HepG2 (cell line): Measurements from ENCODE around the gene C1R. TPM values are rescaled to one million over a fixed set of nuclear protein-coding genes. Genes with fewer than 3 reads are reported as not detected.
A peak's percentile ranks its signal among the peaks of the same experiment; 100 is the strongest.

ENCODE experiments used
- AKAP8 ChIP-seq: sonication (generic); formaldehyde crosslinking; IDR thresholded peaks from 2 replicates; pipeline ENCODE4 v1.5.1; 2020; ENCODE audit warnings: mild to moderate bottlenecking, missing genetic modification reagents
- BRD4 ChIP-seq: sonication (generic); formaldehyde crosslinking; IDR thresholded peaks from 2 replicates; pipeline ENCODE4 v1.4.0; 2020; ENCODE audit warnings: missing genetic modification reagents
- FOSL1 ChIP-seq: sonication (generic); formaldehyde crosslinking; IDR thresholded peaks from 2 replicates; pipeline ENCODE4 v1.9.0; 2021; ENCODE audit warnings: missing genetic modification reagents, borderline replicate concordance
- HCFC1 ChIP-seq: fragments of 150-350 bp; IDR thresholded peaks from 2 replicates; pipeline ENCODE4 v1.6.1; 2014; ENCODE audit warnings: low read depth, low read length
- HES4 ChIP-seq: sonication (generic); formaldehyde crosslinking; IDR thresholded peaks from 2 replicates; pipeline ENCODE4 v1.9.0; 2021; ENCODE audit warnings: mild to moderate bottlenecking, missing genetic modification reagents, borderline replicate concordance
- MEF2D ChIP-seq: sonication (generic); formaldehyde crosslinking; IDR thresholded peaks from 2 replicates; pipeline ENCODE4 v1.5.1; 2020; ENCODE audit warnings: mild to moderate bottlenecking, missing genetic modification reagents
- MLLT10 ChIP-seq: sonication (generic); formaldehyde crosslinking; IDR thresholded peaks from 2 replicates; pipeline ENCODE4 v1.4.0; 2020; ENCODE audit warnings: missing genetic modification reagents
- NFE2L1 ChIP-seq: sonication (generic); formaldehyde crosslinking; IDR thresholded peaks from 2 replicates; pipeline ENCODE4 v1.4.0; 2020; ENCODE audit warnings: missing genetic modification reagents, mild to moderate bottlenecking, borderline replicate concordance
- REPIN1 ChIP-seq: sonication (generic); formaldehyde crosslinking; IDR thresholded peaks from 2 replicates; pipeline ENCODE4 v1.8.0; 2022; ENCODE audit warnings: missing genetic modification reagents, low read depth, mild to moderate bottlenecking, borderline replicate concordance
- RFXAP ChIP-seq: sonication (generic); formaldehyde crosslinking; IDR thresholded peaks from 2 replicates; pipeline ENCODE4 v1.4.0; 2020; ENCODE audit warnings: missing genetic modification reagents, borderline replicate concordance
- ZBTB8A ChIP-seq: sonication (generic); formaldehyde crosslinking; IDR thresholded peaks from 2 replicates; pipeline ENCODE4 v1.4.0; 2020; ENCODE audit warnings: mild to moderate bottlenecking, low read depth, missing genetic modification reagents, borderline replicate concordance
- ZFP36L1 ChIP-seq: sonication (generic); formaldehyde crosslinking; IDR thresholded peaks from 2 replicates; pipeline ENCODE4 v1.8.0; 2022; ENCODE audit warnings: mild to moderate bottlenecking, missing genetic modification reagents, moderate library complexity
- ZKSCAN1 ChIP-seq: fragments of 150-350 bp; IDR thresholded peaks from 2 replicates; pipeline ENCODE4 v1.6.1; 2014; ENCODE audit warnings: low read length
- ZNF207 ChIP-seq: fragments of 450-650 bp; IDR thresholded peaks from 2 replicates; pipeline ENCODE4 v1.6.1; 2016; ENCODE audit warnings: antibody characterized with exemption, borderline replicate concordance
- ZNF383 ChIP-seq: sonication (generic); formaldehyde crosslinking; IDR thresholded peaks from 2 replicates; pipeline ENCODE4 v1.4.0; 2020; ENCODE audit warnings: missing genetic modification reagents, mild to moderate bottlenecking, borderline replicate concordance
- ZNF468 ChIP-seq: sonication (generic); formaldehyde crosslinking; IDR thresholded peaks from 2 replicates; pipeline ENCODE4 v1.8.0; 2022; ENCODE audit warnings: mild to moderate bottlenecking, moderate library complexity, missing genetic modification reagents
- ZNF598 ChIP-seq: sonication (generic); formaldehyde crosslinking; IDR thresholded peaks from 2 replicates; pipeline ENCODE4 v1.5.1; 2020; ENCODE audit warnings: mild to moderate bottlenecking, missing genetic modification reagents, borderline replicate concordance
- ZNF841 ChIP-seq: sonication (generic); formaldehyde crosslinking; IDR thresholded peaks from 2 replicates; pipeline ENCODE4 v1.8.1; 2023; ENCODE audit warnings: missing genetic modification reagents, borderline replicate concordance
- polyA plus RNA-seq, 8 experiments: library from polyadenylated mRNA; depleted of rRNA in 3 of 8; stranded (reverse) in 7 of 8; unstranded in 1 of 8; fragments of >200 nt; fragmentation: Illumina TruSeq in 4 of 8; extraction: Trizol in 4 of 8; gene quantifications; 2 replicates each; pipeline versions ENCODE4 v1.2.1 to v1.2.3, GENCODE V29; 2011 to 2016; ENCODE audit warnings: low read depth in 4 of 8, missing spikeins in 1 of 8, mixed read lengths in 1 of 8; ENCODE audit not compliant: insufficient read depth in 1 of 8
- total RNA-seq, 5 experiments: library from RNA; depleted of rRNA; stranded (reverse); fragments of >200 nt; fragmentation: Illumina TruSeq; extraction: Trizol; gene quantifications; 2 replicates each; pipeline ENCODE4 v1.2.3, GENCODE V29; 2016; ENCODE audit warnings: low read depth in 1 of 5
- TF ChIP-seq, protein P1 (sequence below): sonication (generic); formaldehyde crosslinking; IDR thresholded peaks from 2 replicates; pipeline ENCODE4 v1.4.0; 2020; ENCODE audit warnings: missing genetic modification reagents, mild to moderate bottlenecking, borderline replicate concordance
- TF ChIP-seq, protein P2 (sequence below): sonication (generic); formaldehyde crosslinking; IDR thresholded peaks from 2 replicates; pipeline ENCODE4 v1.8.0; 2022; ENCODE audit warnings: mild to moderate bottlenecking, missing genetic modification reagents, moderate library complexity
- TF ChIP-seq, protein P3 (sequence below): sonication (generic); formaldehyde crosslinking; IDR thresholded peaks from 2 replicates; pipeline ENCODE4 v1.4.0; 2020; ENCODE audit warnings: mild to moderate bottlenecking, missing genetic modification reagents
- TF ChIP-seq, protein P4 (sequence below): fragments of 450-650 bp; IDR thresholded peaks from 2 replicates; pipeline ENCODE4 v1.6.1; 2017; ENCODE audit warnings: mild to moderate bottlenecking

The C1R gene
- total and polyA plus RNA-seq, 2 of the 13 experiments (the other 11 are each of a cell fraction or from before 2014, with no cell fraction given), result 3.5 to 6.5 TPM

DNA sequence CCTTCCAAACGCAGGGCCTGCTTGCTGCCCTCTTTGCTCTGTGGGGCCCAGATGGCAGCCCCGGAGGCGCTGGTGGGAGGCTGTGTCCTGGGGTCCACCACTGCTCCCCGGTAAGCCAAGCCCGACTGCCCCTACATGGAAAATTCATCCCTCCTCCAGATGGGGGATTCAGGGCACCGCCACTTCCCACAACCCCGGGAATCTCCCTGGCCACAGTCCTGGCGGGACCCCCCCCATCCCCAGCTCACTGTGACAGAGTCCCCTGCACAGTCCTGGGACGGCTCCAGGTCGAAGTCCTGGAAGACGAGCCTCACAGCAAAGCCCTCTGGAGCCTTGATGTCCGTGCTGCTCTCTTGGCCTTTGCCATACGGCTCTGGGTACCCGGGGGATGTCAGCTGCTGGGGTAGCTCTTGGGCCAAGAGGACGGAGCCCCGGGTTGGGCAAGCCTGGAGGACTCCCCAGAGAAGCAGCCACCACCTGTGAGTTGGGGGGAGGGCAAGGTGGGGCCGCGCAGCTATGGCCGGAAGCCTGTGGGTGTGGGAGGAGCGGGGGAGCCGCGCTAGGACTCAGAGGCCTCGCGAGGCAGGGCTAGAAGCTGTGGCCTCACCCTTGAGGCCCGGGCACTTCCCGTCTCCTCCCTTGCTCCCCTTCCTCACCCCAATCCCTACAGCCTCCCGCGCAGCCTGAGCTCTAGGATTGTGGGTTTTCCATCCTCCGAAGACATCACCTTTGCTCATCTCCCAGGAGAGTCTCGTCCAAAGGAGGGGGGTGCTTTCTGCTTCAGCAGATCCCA is 16.0 kb upstream of the C1R start (continued):
- TF ChIP-seq, protein P1, sequence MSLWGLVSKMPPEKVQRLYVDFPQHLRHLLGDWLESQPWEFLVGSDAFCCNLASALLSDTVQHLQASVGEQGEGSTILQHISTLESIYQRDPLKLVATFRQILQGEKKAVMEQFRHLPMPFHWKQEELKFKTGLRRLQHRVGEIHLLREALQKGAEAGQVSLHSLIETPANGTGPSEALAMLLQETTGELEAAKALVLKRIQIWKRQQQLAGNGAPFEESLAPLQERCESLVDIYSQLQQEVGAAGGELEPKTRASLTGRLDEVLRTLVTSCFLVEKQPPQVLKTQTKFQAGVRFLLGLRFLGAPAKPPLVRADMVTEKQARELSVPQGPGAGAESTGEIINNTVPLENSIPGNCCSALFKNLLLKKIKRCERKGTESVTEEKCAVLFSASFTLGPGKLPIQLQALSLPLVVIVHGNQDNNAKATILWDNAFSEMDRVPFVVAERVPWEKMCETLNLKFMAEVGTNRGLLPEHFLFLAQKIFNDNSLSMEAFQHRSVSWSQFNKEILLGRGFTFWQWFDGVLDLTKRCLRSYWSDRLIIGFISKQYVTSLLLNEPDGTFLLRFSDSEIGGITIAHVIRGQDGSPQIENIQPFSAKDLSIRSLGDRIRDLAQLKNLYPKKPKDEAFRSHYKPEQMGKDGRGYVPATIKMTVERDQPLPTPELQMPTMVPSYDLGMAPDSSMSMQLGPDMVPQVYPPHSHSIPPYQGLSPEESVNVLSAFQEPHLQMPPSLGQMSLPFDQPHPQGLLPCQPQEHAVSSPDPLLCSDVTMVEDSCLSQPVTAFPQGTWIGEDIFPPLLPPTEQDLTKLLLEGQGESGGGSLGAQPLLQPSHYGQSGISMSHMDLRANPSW (CRISPR knock-in tag), result 0 out of 2 replicates have a peak, but pooled peaks have one; percentile 26
- TF ChIP-seq MLLT10 (no peak), HES4 (CRISPR knock-in tag) (0 out of 2 replicates have a peak, but pooled peaks have one; percentile 45), ZNF207 (no peak), ZNF383 (CRISPR knock-in tag) (no peak; the same call in 1 of the 2 replicates), HCFC1 (no peak), ZKSCAN1 (no peak), ZNF468 (CRISPR knock-in tag) (no peak), ZNF841 (no peak), FOSL1 (CRISPR knock-in tag) (0 out of 2 replicates have a peak, but pooled peaks have one; percentile 7), ZNF598 (CRISPR knock-in tag) (no peak), RFXAP (peak; percentile 43; the same call in 1 of the 2 replicates), AKAP8 (CRISPR knock-in tag) (no peak), ZBTB8A (0 out of 2 replicates have a peak, but pooled peaks have one; percentile 46), BRD4 (CRISPR knock-in tag) (peak; percentile 74), NFE2L1 (CRISPR knock-in tag) (no peak), REPIN1 (CRISPR knock-in tag) (0 out of 2 replicates have a peak, but pooled peaks have one; percentile 26), ZFP36L1 (CRISPR knock-in tag) (no peak), MEF2D (peak; percentile 67; the same call in 1 of the 2 replicates)
- TF ChIP-seq, protein P2, sequence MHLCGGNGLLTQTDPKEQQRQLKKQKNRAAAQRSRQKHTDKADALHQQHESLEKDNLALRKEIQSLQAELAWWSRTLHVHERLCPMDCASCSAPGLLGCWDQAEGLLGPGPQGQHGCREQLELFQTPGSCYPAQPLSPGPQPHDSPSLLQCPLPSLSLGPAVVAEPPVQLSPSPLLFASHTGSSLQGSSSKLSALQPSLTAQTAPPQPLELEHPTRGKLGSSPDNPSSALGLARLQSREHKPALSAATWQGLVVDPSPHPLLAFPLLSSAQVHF (CRISPR knock-in tag), result no peak
- TF ChIP-seq, protein P3, sequence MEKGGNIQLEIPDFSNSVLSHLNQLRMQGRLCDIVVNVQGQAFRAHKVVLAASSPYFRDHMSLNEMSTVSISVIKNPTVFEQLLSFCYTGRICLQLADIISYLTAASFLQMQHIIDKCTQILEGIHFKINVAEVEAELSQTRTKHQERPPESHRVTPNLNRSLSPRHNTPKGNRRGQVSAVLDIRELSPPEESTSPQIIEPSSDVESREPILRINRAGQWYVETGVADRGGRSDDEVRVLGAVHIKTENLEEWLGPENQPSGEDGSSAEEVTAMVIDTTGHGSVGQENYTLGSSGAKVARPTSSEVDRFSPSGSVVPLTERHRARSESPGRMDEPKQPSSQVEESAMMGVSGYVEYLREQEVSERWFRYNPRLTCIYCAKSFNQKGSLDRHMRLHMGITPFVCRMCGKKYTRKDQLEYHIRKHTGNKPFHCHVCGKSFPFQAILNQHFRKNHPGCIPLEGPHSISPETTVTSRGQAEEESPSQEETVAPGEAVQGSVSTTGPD, result no peak
- TF ChIP-seq, protein P4, sequence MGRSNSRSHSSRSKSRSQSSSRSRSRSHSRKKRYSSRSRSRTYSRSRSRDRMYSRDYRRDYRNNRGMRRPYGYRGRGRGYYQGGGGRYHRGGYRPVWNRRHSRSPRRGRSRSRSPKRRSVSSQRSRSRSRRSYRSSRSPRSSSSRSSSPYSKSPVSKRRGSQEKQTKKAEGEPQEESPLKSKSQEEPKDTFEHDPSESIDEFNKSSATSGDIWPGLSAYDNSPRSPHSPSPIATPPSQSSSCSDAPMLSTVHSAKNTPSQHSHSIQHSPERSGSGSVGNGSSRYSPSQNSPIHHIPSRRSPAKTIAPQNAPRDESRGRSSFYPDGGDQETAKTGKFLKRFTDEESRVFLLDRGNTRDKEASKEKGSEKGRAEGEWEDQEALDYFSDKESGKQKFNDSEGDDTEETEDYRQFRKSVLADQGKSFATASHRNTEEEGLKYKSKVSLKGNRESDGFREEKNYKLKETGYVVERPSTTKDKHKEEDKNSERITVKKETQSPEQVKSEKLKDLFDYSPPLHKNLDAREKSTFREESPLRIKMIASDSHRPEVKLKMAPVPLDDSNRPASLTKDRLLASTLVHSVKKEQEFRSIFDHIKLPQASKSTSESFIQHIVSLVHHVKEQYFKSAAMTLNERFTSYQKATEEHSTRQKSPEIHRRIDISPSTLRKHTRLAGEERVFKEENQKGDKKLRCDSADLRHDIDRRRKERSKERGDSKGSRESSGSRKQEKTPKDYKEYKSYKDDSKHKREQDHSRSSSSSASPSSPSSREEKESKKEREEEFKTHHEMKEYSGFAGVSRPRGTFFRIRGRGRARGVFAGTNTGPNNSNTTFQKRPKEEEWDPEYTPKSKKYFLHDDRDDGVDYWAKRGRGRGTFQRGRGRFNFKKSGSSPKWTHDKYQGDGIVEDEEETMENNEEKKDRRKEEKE, result no peak
